WI38 (cell line): ENCODE data around the gene SNX9.

ENCODE experiments used
- H3K4me3 ChIP-seq: 2 replicates; pipeline ENCODE4 v1.5.1; 2011; ENCODE audit warnings: low read depth, mild to moderate bottlenecking, control low read depth, low read length
- CTCF ChIP-seq: IDR thresholded peaks from 2 replicates; pipeline ENCODE4 v1.5.1; 2012; ENCODE audit warnings: low read depth, mild to moderate bottlenecking, control low read depth, low read length

The SNX9 gene

GRCh38 chr6:157804448-157805327 is 18.4 kb upstream of the SNX9 start:
- no peak overlapping the region for H3K4me3 ChIP-seq
- no peak for TF ChIP-seq CTCF

GRCh38 chr6:157806131-157806855 is 16.8 kb upstream of the SNX9 start:
- H3K4me3 ChIP-seq: no peak overlapping the region
- TF ChIP-seq CTCF: no peak

- TF ChIP-seq CTCF: no peak
- H3K4me3 ChIP-seq: no peak overlapping the region
Measured at GRCh38 chr6:157806856-157807215, 16.2 kb upstream of the SNX9 start.

- TF ChIP-seq CTCF: no peak
- no peak overlapping the region for H3K4me3 ChIP-seq
Measured at GRCh38 chr6:157808405-157808950, 14.6 kb upstream of the SNX9 start.

GRCh38 chr6:157809613-157810012 is 13.4 kb upstream of the SNX9 start:
- no peak for TF ChIP-seq CTCF

GRCh38 chr6:157811137-157811475 is 11.9 kb upstream of the SNX9 start:
- no peak for TF ChIP-seq CTCF
- no peak overlapping the region for H3K4me3 ChIP-seq

More at GRCh38 chr6:157809613-157810012, 13.4 kb upstream of the SNX9 start:
- H3K4me3 ChIP-seq: no peak overlapping the region
